ENCODE data around the gene LMO3.

LMO3 gene

GRCh38 chr12:16506394-16506793, 99.6 kb downstream of the LMO3 start:
- Histone ChIP-seq H3K36me3 (replicated peaks) (no peaks in the 10 kb centered on the region), H3K27me3 (ENCODE audit: low read depth) (no peaks in the 10 kb centered on the region), H3K9me3 (no peaks in the 10 kb centered on the region), H3K4me3 (no peak overlapping the region), H3K4me1 (peaks cover 14% of the 10 kb centered on the region)
- in situ Hi-C loops (cut with MboI; ENCODE audit: low sequenced_read_pairs): no loop called here
- DNase-seq (ENCODE audit: low spot score in 2 of 2): no peak

- DNase-seq (ENCODE audit: low spot score in 2 of 2): no peak
- in situ Hi-C loops (cut with MboI; ENCODE audit: low sequenced_read_pairs): no loop called here
Observed at GRCh38 chr12:16504200-16504599, 101.8 kb downstream of the LMO3 start.

GRCh38 chr12:16499611-16500010, 106.4 kb downstream of the LMO3 start:
- H3K9me3 ChIP-seq: no peaks in the 10 kb centered on the region
- H3K4me3 ChIP-seq: no peak overlapping the region
- no peaks in the 10 kb centered on the region for H3K27me3 ChIP-seq (ENCODE audit: low read depth)
- H3K36me3 ChIP-seq (replicated peaks): no peaks in the 10 kb centered on the region
- DNase-seq (ENCODE audit: low spot score in 2 of 2): no peak
- in situ Hi-C loops (cut with MboI; ENCODE audit: low sequenced_read_pairs): no loop called here
- no peaks in the 10 kb centered on the region; the same call in 1 of the 2 replicates for H3K4me1 ChIP-seq

More at GRCh38 chr12:16504200-16504599, 101.8 kb downstream of the LMO3 start:
- Histone ChIP-seq H3K36me3 (replicated peaks) (no peaks in the 10 kb centered on the region), H3K27me3 (ENCODE audit: low read depth) (no peaks in the 10 kb centered on the region), H3K4me3 (no peak overlapping the region), H3K4me1 (peaks cover 8% of the 10 kb centered on the region), H3K9me3 (no peaks in the 10 kb centered on the region)

Data from HAP-1 (cell line).